ENCODE measurements around the gene P2RY2. TPM values are rescaled to one million over a fixed set of nuclear protein-coding genes. Genes with fewer than 3 reads are reported as not detected.

Gene P2RY2
- total and polyA plus RNA-seq, 4 donors: 1.8 to 3.7 (median 2.2) TPM

DNA sequence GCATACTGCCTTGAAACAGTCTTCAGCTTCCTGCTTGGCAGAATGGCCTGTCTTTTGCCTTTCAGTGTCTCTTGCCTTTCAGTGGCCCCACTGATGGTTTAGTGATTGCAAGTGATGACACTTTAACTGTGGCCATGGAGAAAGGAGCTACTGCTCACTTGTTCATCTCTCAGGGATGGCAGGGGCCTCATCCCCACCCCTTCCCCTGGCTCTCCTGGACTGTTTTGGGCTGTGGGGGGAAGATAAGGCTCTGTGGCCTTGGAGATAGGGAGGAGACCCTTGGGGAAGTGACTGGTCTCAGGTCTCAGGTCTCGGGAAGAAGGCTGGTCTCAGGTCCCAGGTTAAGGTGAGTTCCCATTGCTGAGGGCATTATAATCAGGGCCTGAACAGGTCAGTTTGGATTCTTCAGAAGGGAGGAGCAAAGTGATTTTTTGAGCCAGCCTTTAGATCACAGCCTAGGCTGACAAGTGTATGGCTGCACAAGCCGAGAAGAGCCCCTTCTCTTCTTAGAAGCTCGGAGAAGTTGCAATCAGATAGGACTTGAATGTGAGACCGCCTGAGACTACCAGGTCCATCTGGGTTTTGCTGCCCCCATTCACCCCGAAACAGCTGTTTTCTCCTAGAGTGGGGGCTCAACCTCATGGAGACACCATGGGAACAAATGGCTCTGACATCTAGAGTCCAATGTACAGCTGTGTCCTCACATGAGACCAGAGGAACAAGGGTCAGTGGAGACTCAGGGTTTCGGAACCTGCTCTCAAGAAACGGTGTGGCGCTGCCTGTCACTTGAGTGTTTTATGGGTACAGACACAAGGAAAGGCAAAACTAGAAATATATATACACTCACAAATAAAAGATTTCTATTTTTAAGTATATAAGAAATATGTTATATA, 15.9 kb upstream of the P2RY2 start:
- H3K27ac ChIP-seq (ENCODE audit: low read depth in 1 of 2, low read length in 2 of 2): no peak overlapping the region
- no peak for DNase-seq (ENCODE audit: low spot score)
- H3K36me3 ChIP-seq (ENCODE audit: control insufficient read depth in 4 of 4, insufficient read depth in 3 of 4, low read depth in 1 of 4, low read length in 3 of 4): no peaks in the 10 kb centered on the region
- no peak overlapping the region for H3K9ac ChIP-seq (ENCODE audit: low read depth in 1 of 2, low read length in 2 of 2)
- H3K4me1 ChIP-seq (ENCODE audit: control insufficient read depth in 4 of 4, insufficient read depth in 4 of 4, low read length in 3 of 4): peaks cover 0 to 15% (median 10%) of the 10 kb centered on the region in 4 donors
- 97% methylated on average over 8 of the region's 8 CpGs for WGBS
- H3K9me3 ChIP-seq (ENCODE audit: control insufficient read depth in 4 of 4, low read length in 3 of 4): no peaks in the 10 kb centered on the region
- no peak overlapping the region for H3K4me3 ChIP-seq (ENCODE audit: low read depth in 1 of 3, low read length in 3 of 3)
- no peak for TF ChIP-seq YY1 (IDR thresholded peaks at IDR 0.05)
- TF ChIP-seq, protein P1, sequence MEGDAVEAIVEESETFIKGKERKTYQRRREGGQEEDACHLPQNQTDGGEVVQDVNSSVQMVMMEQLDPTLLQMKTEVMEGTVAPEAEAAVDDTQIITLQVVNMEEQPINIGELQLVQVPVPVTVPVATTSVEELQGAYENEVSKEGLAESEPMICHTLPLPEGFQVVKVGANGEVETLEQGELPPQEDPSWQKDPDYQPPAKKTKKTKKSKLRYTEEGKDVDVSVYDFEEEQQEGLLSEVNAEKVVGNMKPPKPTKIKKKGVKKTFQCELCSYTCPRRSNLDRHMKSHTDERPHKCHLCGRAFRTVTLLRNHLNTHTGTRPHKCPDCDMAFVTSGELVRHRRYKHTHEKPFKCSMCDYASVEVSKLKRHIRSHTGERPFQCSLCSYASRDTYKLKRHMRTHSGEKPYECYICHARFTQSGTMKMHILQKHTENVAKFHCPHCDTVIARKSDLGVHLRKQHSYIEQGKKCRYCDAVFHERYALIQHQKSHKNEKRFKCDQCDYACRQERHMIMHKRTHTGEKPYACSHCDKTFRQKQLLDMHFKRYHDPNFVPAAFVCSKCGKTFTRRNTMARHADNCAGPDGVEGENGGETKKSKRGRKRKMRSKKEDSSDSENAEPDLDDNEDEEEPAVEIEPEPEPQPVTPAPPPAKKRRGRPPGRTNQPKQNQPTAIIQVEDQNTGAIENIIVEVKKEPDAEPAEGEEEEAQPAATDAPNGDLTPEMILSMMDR (IDR thresholded peaks at IDR 0.05; ENCODE audit: low read depth, low read length, missing input control): no peak
- no peak for TF ChIP-seq RXRA (IDR thresholded peaks at IDR 0.05)
- TF ChIP-seq FOXA1 (IDR thresholded peaks at IDR 0.05): no peak
- no peak for TF ChIP-seq NR2F2 (IDR thresholded peaks at IDR 0.05)
- TF ChIP-seq, protein P2, sequence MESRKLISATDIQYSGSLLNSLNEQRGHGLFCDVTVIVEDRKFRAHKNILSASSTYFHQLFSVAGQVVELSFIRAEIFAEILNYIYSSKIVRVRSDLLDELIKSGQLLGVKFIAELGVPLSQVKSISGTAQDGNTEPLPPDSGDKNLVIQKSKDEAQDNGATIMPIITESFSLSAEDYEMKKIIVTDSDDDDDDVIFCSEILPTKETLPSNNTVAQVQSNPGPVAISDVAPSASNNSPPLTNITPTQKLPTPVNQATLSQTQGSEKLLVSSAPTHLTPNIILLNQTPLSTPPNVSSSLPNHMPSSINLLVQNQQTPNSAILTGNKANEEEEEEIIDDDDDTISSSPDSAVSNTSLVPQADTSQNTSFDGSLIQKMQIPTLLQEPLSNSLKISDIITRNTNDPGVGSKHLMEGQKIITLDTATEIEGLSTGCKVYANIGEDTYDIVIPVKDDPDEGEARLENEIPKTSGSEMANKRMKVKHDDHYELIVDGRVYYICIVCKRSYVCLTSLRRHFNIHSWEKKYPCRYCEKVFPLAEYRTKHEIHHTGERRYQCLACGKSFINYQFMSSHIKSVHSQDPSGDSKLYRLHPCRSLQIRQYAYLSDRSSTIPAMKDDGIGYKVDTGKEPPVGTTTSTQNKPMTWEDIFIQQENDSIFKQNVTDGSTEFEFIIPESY (IDR thresholded peaks at IDR 0.05): no peak
- no peak for TF ChIP-seq FOXA2 (IDR thresholded peaks at IDR 0.05)
- no peak for TF ChIP-seq TAF1 (conservative IDR thresholded peaks at IDR 0.05)
- TF ChIP-seq HNF4A (conservative IDR thresholded peaks at IDR 0.05): no peak
- TF ChIP-seq RAD21 (IDR thresholded peaks at IDR 0.05): no peak
- TF ChIP-seq HNF4G (IDR thresholded peaks at IDR 0.05): no peak
- TF ChIP-seq, protein P3, sequence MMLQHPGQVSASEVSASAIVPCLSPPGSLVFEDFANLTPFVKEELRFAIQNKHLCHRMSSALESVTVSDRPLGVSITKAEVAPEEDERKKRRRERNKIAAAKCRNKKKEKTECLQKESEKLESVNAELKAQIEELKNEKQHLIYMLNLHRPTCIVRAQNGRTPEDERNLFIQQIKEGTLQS (IDR thresholded peaks at IDR 0.05): no peak
- no peak for TF ChIP-seq EGR1 (IDR thresholded peaks at IDR 0.05; ENCODE audit: low read depth in 2 of 2)
- TF ChIP-seq SP1 (IDR thresholded peaks at IDR 0.05): no peak
- no peak for TF ChIP-seq GABPA (IDR thresholded peaks at IDR 0.05 in 1 of 2, conservative IDR thresholded peaks at IDR 0.05 in 1 of 2)
- TF ChIP-seq JUND (IDR thresholded peaks at IDR 0.05): no peak
- TF ChIP-seq, protein P4, sequence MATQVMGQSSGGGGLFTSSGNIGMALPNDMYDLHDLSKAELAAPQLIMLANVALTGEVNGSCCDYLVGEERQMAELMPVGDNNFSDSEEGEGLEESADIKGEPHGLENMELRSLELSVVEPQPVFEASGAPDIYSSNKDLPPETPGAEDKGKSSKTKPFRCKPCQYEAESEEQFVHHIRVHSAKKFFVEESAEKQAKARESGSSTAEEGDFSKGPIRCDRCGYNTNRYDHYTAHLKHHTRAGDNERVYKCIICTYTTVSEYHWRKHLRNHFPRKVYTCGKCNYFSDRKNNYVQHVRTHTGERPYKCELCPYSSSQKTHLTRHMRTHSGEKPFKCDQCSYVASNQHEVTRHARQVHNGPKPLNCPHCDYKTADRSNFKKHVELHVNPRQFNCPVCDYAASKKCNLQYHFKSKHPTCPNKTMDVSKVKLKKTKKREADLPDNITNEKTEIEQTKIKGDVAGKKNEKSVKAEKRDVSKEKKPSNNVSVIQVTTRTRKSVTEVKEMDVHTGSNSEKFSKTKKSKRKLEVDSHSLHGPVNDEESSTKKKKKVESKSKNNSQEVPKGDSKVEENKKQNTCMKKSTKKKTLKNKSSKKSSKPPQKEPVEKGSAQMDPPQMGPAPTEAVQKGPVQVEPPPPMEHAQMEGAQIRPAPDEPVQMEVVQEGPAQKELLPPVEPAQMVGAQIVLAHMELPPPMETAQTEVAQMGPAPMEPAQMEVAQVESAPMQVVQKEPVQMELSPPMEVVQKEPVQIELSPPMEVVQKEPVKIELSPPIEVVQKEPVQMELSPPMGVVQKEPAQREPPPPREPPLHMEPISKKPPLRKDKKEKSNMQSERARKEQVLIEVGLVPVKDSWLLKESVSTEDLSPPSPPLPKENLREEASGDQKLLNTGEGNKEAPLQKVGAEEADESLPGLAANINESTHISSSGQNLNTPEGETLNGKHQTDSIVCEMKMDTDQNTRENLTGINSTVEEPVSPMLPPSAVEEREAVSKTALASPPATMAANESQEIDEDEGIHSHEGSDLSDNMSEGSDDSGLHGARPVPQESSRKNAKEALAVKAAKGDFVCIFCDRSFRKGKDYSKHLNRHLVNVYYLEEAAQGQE (IDR thresholded peaks at IDR 0.05): no peak
- no peaks in the 10 kb centered on the region for H3K27me3 ChIP-seq (ENCODE audit: control insufficient read depth in 4 of 4, insufficient read depth in 4 of 4, low read length in 3 of 4)

Data from liver (tissue), 9 donors.